ENCODE results near the gene DPP6.

Gene DPP6

DNA sequence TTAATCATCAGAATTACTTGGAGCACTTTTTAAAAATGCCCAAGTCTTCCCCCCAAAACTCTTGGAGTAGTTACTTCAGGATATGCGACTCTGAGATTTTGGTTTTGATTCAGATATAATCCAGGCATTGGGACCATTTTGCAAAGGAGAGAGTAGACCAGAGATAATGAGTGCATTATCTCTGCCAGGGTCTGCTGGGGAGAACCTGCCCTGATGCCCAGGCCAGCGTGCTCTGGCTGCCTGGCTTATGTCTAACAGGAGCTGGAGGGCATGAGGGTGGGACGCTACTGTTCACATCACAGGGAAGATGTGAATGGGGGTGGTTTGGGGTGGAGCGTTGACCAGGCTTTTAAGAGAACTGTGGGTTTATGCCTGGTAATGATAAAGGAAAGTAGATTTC, 336.2 kb downstream of the DPP6 start:
- H3K4me3 ChIP-seq = no peak overlapping the region
- TF ChIP-seq, protein P1, sequence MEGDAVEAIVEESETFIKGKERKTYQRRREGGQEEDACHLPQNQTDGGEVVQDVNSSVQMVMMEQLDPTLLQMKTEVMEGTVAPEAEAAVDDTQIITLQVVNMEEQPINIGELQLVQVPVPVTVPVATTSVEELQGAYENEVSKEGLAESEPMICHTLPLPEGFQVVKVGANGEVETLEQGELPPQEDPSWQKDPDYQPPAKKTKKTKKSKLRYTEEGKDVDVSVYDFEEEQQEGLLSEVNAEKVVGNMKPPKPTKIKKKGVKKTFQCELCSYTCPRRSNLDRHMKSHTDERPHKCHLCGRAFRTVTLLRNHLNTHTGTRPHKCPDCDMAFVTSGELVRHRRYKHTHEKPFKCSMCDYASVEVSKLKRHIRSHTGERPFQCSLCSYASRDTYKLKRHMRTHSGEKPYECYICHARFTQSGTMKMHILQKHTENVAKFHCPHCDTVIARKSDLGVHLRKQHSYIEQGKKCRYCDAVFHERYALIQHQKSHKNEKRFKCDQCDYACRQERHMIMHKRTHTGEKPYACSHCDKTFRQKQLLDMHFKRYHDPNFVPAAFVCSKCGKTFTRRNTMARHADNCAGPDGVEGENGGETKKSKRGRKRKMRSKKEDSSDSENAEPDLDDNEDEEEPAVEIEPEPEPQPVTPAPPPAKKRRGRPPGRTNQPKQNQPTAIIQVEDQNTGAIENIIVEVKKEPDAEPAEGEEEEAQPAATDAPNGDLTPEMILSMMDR (IDR thresholded peaks at IDR 0.05) = no peak
- no peak for DNase-seq (ENCODE audit: low spot score)
- H3K27ac ChIP-seq = no peak overlapping the region

DNA sequence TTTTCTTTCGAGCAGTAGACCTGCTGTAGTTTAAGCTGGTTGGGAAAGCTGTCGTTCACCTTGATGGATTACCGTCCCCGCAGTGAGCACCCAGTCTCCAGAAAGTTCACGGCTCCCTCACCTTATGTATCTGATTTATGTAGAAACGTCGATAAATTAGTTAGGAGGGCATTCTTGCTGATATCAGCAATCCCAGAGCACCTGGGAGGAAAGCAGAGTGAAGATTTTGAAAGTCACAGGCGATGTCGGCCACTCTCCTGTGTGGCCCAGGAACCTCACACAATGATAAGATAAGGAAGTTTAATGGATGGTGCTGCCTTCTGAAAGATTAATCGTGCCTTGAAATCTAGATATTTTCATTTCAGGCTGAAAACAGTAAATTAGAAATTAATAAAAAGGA, 336.8 kb downstream of the DPP6 start:
- no peak for DNase-seq (ENCODE audit: low spot score)
- TF ChIP-seq, protein P1 (IDR thresholded peaks at IDR 0.05) = no peak
- no peak overlapping the region for H3K27ac ChIP-seq
- H3K4me3 ChIP-seq = no peak overlapping the region

DNA sequence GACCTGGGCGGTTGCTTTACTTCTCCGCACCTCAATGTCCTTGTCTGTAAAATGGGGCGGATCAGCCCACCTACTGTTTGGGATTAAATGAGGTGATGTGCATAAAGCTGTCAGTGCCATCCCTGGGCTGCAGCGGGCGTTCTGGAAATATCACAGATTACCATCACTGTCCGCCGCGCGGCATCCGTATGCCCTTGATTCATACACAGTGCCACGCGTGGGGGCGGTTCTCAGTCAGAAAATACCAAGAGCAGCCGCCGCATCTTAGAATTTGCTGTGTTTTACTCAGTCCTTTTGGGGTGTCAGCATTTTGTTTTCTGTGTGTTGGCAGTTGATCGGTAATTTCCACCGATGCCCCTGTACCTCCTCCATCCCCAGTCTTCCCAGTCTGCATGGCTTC, 338.8 kb downstream of the DPP6 start:
- TF ChIP-seq, protein P1 (IDR thresholded peaks at IDR 0.05) = no peak
- DNase-seq (ENCODE audit: low spot score) = no peak
- Histone ChIP-seq H3K27ac (no peak overlapping the region), H3K4me3 (no peak overlapping the region)

DNA sequence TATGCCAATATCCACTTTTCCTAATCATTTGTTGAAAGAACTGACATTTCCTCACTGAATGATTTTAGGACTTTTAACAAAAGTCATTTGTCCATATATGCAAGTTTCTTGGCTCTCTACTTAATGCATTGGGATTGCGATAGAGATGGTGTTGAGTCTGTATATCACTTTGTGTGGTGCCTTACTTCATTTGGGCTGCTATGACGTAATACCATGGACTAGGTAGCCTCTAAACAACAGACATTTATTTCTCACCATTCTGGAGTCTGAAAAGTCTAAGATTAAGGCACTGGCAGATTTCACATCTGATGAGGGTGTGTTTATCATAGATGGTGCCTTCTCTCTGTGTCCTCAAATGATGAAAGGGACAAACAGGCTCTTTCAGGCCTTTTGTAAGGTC, 342.6 kb downstream of the DPP6 start:
- TF ChIP-seq, protein P1 (IDR thresholded peaks at IDR 0.05) = no peak
- H3K4me3 ChIP-seq = no peak overlapping the region
- DNase-seq (ENCODE audit: low spot score) = no peak
- no peak overlapping the region for H3K27ac ChIP-seq

DNA sequence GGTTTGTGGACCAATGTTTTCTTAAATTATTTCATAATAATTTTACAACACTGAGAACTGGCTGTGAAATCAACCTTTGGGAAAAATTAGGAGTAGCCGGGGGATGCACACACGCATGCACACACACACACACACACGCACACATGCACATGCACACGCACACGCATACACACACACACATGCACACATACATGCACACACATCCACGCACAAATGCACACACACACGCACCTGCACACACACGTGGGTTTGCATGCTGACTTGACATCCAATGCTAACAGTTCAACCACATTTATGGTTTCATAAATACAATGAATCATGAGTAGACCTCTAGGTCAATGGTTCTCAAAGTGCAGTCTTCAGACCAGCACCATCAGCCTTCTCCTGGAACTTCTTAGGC, 354.1 kb downstream of the DPP6 start:
- Histone ChIP-seq H3K4me3 (no peak overlapping the region), H3K27ac (no peak overlapping the region)
- TF ChIP-seq, protein P1 (IDR thresholded peaks at IDR 0.05) = no peak
- no peak for DNase-seq (ENCODE audit: low spot score)

DNA sequence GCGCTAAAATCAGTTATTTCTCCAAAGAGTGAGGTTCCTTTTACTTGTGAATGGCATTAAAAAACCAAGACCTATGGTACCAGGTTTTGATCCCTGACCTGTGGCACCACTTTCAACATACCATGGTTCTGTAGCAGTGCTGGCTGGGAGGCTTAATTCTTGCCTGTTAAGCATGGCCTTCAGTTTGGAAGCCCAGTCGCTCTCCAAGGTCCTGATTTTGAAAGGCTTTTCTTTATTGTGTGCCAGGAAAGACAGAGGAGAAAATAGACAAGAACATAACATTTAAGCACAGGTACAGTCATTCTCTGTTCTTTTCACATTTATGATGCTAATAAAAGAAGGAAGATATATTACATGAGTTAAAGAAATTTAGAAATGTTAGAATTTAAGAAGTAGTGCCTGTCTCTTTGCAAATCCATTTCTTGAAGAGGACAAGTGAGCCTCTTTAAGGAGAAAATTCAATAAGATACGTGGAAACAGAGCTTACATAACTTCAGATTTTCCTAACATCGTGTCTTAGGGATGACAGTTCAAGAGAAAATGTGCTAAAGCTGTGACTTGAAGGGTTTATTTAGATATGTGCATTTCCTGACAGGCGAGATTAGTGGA, 357.6 kb downstream of the DPP6 start:
- DNase-seq (ENCODE audit: low spot score) = no peak
- Histone ChIP-seq H3K27ac (no peak overlapping the region), H3K4me3 (no peak overlapping the region)
- TF ChIP-seq, protein P1 (IDR thresholded peaks at IDR 0.05) = no peak

DNA sequence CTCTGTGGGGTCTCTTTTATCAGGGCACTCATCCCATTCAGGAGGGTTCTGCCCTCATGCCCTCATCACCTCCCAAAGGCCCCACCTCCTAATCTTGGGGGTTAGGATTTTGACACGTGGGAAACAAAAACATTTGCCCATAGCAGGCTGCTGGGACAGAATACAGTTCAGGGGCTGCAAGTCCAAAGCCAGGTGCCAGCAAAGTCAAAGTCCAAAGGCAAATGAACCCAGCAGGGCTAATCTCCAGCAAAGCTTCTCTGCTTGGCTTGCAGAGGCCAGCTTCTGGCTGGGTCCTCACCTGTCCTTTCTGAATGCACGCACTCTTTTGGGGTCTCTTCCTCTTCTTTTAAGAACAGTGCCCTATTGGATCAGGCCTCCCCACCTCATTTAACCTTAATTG, 359.9 kb downstream of the DPP6 start:
- Histone ChIP-seq H3K4me3 (no peak overlapping the region), H3K27ac (no peak overlapping the region)
- TF ChIP-seq, protein P1 (IDR thresholded peaks at IDR 0.05) = no peak
- DNase-seq (ENCODE audit: low spot score) = no peak

All from coronary artery (tissue), 2 donors.